B cell (primary cell): Measurements from ENCODE around the gene APBA3. TPM values are rescaled to one million over a fixed set of nuclear protein-coding genes. Genes with fewer than 3 reads are reported as not detected.

Experiments
- ATAC-seq: fragments of 200-7000 bp; cut with Tn5 transposase; one replicate; pipeline ENCODE4 v1.10.0; 2021; ENCODE audit warnings: low read depth, mild to moderate bottlenecking, moderate number of reproducible peaks, moderate library complexity
- CTCF ChIA-PET: fragments of 350-600 bp; sonication (Branson Sonifier 250); formaldehyde crosslinking; loops from one replicate; lab custom pipeline; 2021; ENCODE audit warnings: antibody characterized with exemption, inconsistent platforms; lab: Charles Lee
- POLR2A ChIA-PET: fragments of 350-600 bp; sonication (Branson Sonifier 250); formaldehyde crosslinking; loops from one replicate; lab custom pipeline; 2021; ENCODE audit warnings: antibody characterized with exemption; lab: Charles Lee
- DNase-seq: peaks from one replicate; pipeline ENCODE4 v3.0.0; 2013
- H2AFZ ChIP-seq: 2 replicates; pipeline ENCODE4 v1.6.1; 2012; ENCODE audit warnings: mild to moderate bottlenecking, low read depth, low read length; ENCODE audit not compliant: insufficient read depth, poor library complexity, severe bottlenecking
- H3K27ac ChIP-seq, 2 donors: 1 replicate in 1 of 2; 2 replicates in 1 of 2; pipeline ENCODE4 v1.5.1; 2012 to 2013; ENCODE audit warnings: low read length in 2 of 2, mild to moderate bottlenecking in 2 of 2, moderate library complexity in 1 of 2
- H3K27me3 ChIP-seq, 4 experiments: fragments of 200-600 bp in 1 of 4; sonication (generic) in 1 of 4; replicated peaks in 1 of 4; 1 replicate in 2 of 4; 2 replicates in 2 of 4; pipeline versions ENCODE4 v1.6.1 to v1.7.0; 2013 to 2016; ENCODE audit warnings: low read length in 3 of 4, mild to moderate bottlenecking in 2 of 4, mixed read lengths in 1 of 4, moderate library complexity in 1 of 4; ENCODE audit not compliant: insufficient read depth in 4 of 4, control insufficient read depth in 3 of 4; ENCODE audit errors: control extremely low read depth in 1 of 4
- H3K36me3 ChIP-seq, 2 experiments: replicated peaks in 1 of 2; 1 replicate in 1 of 2; 2 replicates in 1 of 2; pipeline versions ENCODE4 v1.6.1 to v1.7.1; 2013; ENCODE audit warnings: low read length in 1 of 2; ENCODE audit not compliant: insufficient read depth in 2 of 2, control insufficient read depth in 1 of 2; ENCODE audit errors: control extremely low read depth in 1 of 2, extremely low read depth in 1 of 2
- H3K4me1 ChIP-seq, 2 donors: fragments of 200-600 bp in 1 of 2; sonication (generic) in 1 of 2; 1 replicate in 1 of 2; 2 replicates in 1 of 2; pipeline versions ENCODE4 v1.5.1 to v1.6.1; 2013 to 2017; ENCODE audit warnings: low read length in 2 of 2; ENCODE audit not compliant: control insufficient read depth in 2 of 2, insufficient read depth in 2 of 2
- H3K4me2 ChIP-seq: replicated peaks from 2 replicates; pipeline ENCODE3; 2012; ENCODE audit warnings: mild to moderate bottlenecking, low read depth, low read length; ENCODE audit not compliant: poor library complexity, severe bottlenecking
- H3K4me3 ChIP-seq, 5 experiments: fragments of 200-600 bp in 1 of 5; sonication (generic) in 1 of 5; 1 replicate in 3 of 5; 2 replicates in 2 of 5; pipeline versions ENCODE4 v1.5.1 to v1.7.0; 2011 to 2016; ENCODE audit warnings: low read length in 4 of 5, mild to moderate bottlenecking in 4 of 5, low read depth in 2 of 5, control low read depth in 1 of 5, moderate library complexity in 1 of 5; ENCODE audit not compliant: insufficient read depth in 1 of 5; ENCODE audit errors: control extremely low read depth in 1 of 5, extremely low read depth in 1 of 5
- H3K79me2 ChIP-seq: fragments of 200-600 bp; sonication (generic); one replicate; pipeline ENCODE4 v1.6.0; 2016; ENCODE audit warnings: low read length; ENCODE audit not compliant: control insufficient read depth, insufficient read depth
- H3K9ac ChIP-seq: fragments of 200-600 bp; sonication (generic); 2 replicates; pipeline ENCODE4 v1.6.1; 2017; ENCODE audit warnings: mild to moderate bottlenecking, low read length, moderate library complexity
- H3K9me3 ChIP-seq, 3 donors: one replicate each; pipeline versions ENCODE4 v1.6.1 to v1.7.1; 2013; ENCODE audit warnings: low read length in 2 of 3; ENCODE audit not compliant: control insufficient read depth in 2 of 3, insufficient read depth in 1 of 3; ENCODE audit errors: control extremely low read depth in 1 of 3
- H4K20me1 ChIP-seq: 2 replicates; pipeline ENCODE4 v1.6.0; 2012; ENCODE audit warnings: mild to moderate bottlenecking, low read length; ENCODE audit not compliant: insufficient read depth, control insufficient read depth, poor library complexity, severe bottlenecking
- H3K27ac Mint-ChIP-seq: one replicate; pipeline ENCODE4 v1.8.0; 2021; ENCODE audit warnings: mixed read lengths
- H3K27me3 Mint-ChIP-seq: one replicate; pipeline ENCODE4 v1.8.0; 2021; ENCODE audit warnings: mixed read lengths
- H3K4me1 Mint-ChIP-seq: one replicate; pipeline ENCODE4 v1.8.0; 2021; ENCODE audit warnings: mixed read lengths
- H3K4me3 Mint-ChIP-seq: one replicate; pipeline ENCODE4 v1.8.0; 2021; ENCODE audit warnings: mixed read lengths
- H3K9me3 Mint-ChIP-seq: one replicate; pipeline ENCODE4 v1.8.0; 2022; ENCODE audit warnings: mixed read lengths; ENCODE audit not compliant: insufficient read depth
- EZH2 ChIP-seq: IDR thresholded peaks from 2 replicates; pipeline ENCODE4 v1.6.1; 2012; ENCODE audit warnings: borderline replicate concordance, low read depth, mild to moderate bottlenecking, moderate library complexity, low read length; ENCODE audit not compliant: insufficient read depth, poor library complexity, severe bottlenecking
- WGBS: methylation state at CpG from one replicate; pipeline ENCODE4 v1.1.5; 2013; ENCODE audit warnings: missing lambda C conversion rate; ENCODE audit not compliant: insufficient coverage; 5-methylcytosine and 5-hydroxymethylcytosine counted together
- intact Hi-C: fragments of 100-400 bp; cut with micrococcal nuclease; formaldehyde crosslinking; loops from one replicate; pipeline ENCODE4 v1.10.0; 2022
- polyA plus RNA-seq: library from polyadenylated mRNA; depleted of rRNA; stranded (reverse); fragments of >200 nt; gene quantifications from 2 replicates; pipeline ENCODE4 v1.2.3, GENCODE V29; 2012
- total RNA-seq, 2 donors: library from RNA; stranded (reverse); fragments of 120-200 nt in 1 of 2; gene quantifications; 1 replicate in 1 of 2; 2 replicates in 1 of 2; pipeline versions ENCODE4 v1.2.3 to v1.2.4, GENCODE V29; 2013 to 2022
- TF ChIP-seq, protein P1 (sequence below): fragments of 200-600 bp; IDR thresholded peaks from one replicate; pipeline ENCODE4 v1.8.0; 2022; ENCODE audit warnings: antibody characterized with exemption, mild to moderate bottlenecking

The APBA3 gene
- total and polyA plus RNA-seq, 2 donors (not counting 1 experiment from before 2014, with no cell fraction given) = 61.4 to 91.2 TPM

GRCh38 chr19:3798137-3798536 lies 36.6 kb upstream of the APBA3 start:
- H3K79me2 ChIP-seq = no peaks in the 10 kb centered on the region
- H3K27ac ChIP-seq = no peak overlapping the region
- ChIA-PET CTCF (no interaction called here), POLR2A (no interaction called here)
- TF ChIP-seq, protein P1, sequence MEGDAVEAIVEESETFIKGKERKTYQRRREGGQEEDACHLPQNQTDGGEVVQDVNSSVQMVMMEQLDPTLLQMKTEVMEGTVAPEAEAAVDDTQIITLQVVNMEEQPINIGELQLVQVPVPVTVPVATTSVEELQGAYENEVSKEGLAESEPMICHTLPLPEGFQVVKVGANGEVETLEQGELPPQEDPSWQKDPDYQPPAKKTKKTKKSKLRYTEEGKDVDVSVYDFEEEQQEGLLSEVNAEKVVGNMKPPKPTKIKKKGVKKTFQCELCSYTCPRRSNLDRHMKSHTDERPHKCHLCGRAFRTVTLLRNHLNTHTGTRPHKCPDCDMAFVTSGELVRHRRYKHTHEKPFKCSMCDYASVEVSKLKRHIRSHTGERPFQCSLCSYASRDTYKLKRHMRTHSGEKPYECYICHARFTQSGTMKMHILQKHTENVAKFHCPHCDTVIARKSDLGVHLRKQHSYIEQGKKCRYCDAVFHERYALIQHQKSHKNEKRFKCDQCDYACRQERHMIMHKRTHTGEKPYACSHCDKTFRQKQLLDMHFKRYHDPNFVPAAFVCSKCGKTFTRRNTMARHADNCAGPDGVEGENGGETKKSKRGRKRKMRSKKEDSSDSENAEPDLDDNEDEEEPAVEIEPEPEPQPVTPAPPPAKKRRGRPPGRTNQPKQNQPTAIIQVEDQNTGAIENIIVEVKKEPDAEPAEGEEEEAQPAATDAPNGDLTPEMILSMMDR = no peak
- no peak for TF ChIP-seq EZH2
- intact Hi-C loops = no loop called here
- no peaks in the 10 kb centered on the region for H3K36me3 ChIP-seq
- no peak overlapping the region for H3K4me3 Mint-ChIP-seq
- peaks cover 0 to 16% (median 7%) of the 10 kb centered on the region in 4 experiments for H3K27me3 ChIP-seq
- peaks cover 12 to 15% of the 10 kb centered on the region in 2 donors for H3K4me1 ChIP-seq
- no peak overlapping the region for H3K4me3 ChIP-seq
- H3K27ac Mint-ChIP-seq = no peak overlapping the region
- H2AFZ ChIP-seq = no peak overlapping the region
- H3K9ac ChIP-seq = no peak overlapping the region
- H4K20me1 ChIP-seq = no peaks in the 10 kb centered on the region
- no peak for ATAC-seq
- no peak overlapping the region for H3K4me2 ChIP-seq
- peaks cover 17% of the 10 kb centered on the region for H3K4me1 Mint-ChIP-seq
- peaks cover 13% of the 10 kb centered on the region for H3K27me3 Mint-ChIP-seq
- WGBS = 9% methylated on average over 3 of the region's 6 CpGs
- peaks cover 1 to 22% (median 11%) of the 10 kb centered on the region in 3 donors for H3K9me3 ChIP-seq
- DNase-seq = no peak
- H3K9me3 Mint-ChIP-seq = peaks cover 2% of the 10 kb centered on the region

- Histone ChIP-seq H2AFZ (no peak overlapping the region), H3K4me3 (no peak overlapping the region), H3K4me2 (no peak overlapping the region), H3K79me2 (no peaks in the 10 kb centered on the region), H3K4me1 (peaks cover 5 to 6% of the 10 kb centered on the region in 2 donors), H3K9me3 (peaks cover 1 to 19% (median 11%) of the 10 kb centered on the region in 3 donors), H3K36me3 (no peaks in the 10 kb centered on the region), H3K27ac (no peak overlapping the region), H3K27me3 (peaks cover 0 to 9% (median 3%) of the 10 kb centered on the region in 4 experiments), H3K9ac (no peak overlapping the region), H4K20me1 (no peaks in the 10 kb centered on the region)
- ChIA-PET CTCF (interaction anchor here (0.6 to 1.1 kb wide), 2 partner anchors 26 to 40 kb away, joined by 3 to 5 read pairs; no protein-coding TSS in a partner anchor), POLR2A (no interaction called here)
- no peak for ATAC-seq
- Mint-ChIP-seq H3K4me1 (peaks cover 8% of the 10 kb centered on the region), H3K27me3 (peaks cover 10% of the 10 kb centered on the region), H3K9me3 (peaks cover 2% of the 10 kb centered on the region), H3K27ac (no peak overlapping the region), H3K4me3 (no peak overlapping the region)
- intact Hi-C loops = no loop called here
- DNase-seq = no peak
- TF ChIP-seq EZH2 = no peak
- TF ChIP-seq, protein P1 = no peak
- WGBS = 86% methylated on average over 1 of the region's 2 CpGs
Measured at GRCh38 chr19:3796358-3796757, 34.9 kb upstream of the APBA3 start.
